ENCODE data around the gene CCDC192.

DNA sequence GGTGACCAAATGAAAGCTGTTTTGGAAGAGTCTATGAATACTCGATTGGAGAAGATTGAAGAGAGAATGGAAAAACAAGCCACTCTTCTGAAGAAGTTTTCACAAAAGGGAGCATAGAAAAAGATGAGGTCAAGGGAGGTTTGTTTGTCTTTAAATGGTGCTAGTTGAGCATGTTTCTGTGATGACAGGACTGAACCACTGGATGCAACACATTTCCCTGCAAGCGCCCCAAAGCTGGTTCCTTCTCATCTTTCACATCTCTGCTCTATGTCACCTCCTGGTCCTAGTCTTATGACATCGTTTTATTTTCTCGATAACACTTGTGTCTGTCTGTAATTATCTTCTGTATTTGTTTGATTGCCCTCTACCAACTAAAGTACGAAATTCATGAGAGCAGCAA is 3.8 kb upstream of the CCDC192 start:
- TF ChIP-seq, protein P1, sequence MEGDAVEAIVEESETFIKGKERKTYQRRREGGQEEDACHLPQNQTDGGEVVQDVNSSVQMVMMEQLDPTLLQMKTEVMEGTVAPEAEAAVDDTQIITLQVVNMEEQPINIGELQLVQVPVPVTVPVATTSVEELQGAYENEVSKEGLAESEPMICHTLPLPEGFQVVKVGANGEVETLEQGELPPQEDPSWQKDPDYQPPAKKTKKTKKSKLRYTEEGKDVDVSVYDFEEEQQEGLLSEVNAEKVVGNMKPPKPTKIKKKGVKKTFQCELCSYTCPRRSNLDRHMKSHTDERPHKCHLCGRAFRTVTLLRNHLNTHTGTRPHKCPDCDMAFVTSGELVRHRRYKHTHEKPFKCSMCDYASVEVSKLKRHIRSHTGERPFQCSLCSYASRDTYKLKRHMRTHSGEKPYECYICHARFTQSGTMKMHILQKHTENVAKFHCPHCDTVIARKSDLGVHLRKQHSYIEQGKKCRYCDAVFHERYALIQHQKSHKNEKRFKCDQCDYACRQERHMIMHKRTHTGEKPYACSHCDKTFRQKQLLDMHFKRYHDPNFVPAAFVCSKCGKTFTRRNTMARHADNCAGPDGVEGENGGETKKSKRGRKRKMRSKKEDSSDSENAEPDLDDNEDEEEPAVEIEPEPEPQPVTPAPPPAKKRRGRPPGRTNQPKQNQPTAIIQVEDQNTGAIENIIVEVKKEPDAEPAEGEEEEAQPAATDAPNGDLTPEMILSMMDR (IDR thresholded peaks at IDR 0.05; ENCODE audit: insufficient read depth, low read depth, low read length) = no peak
- TF ChIP-seq EZH2 (IDR thresholded peaks at IDR 0.05; ENCODE audit: insufficient read depth, low read length) = no peak

All from astrocyte (in vitro differentiated cells and primary cell).